GM12878 (cell line): ENCODE results near the gene PIAS1. TPM values are rescaled to one million over a fixed set of nuclear protein-coding genes. Genes with fewer than 3 reads are reported as not detected.

ENCODE experiments used
- BMI1 ChIP-seq: fragments of 450-650 bp; IDR thresholded peaks from 2 replicates; pipeline ENCODE4 v1.6.1; 2016; ENCODE audit warnings: mild to moderate bottlenecking, moderate library complexity, borderline replicate concordance
- CHD2 ChIP-seq: IDR thresholded peaks from 2 replicates; pipeline ENCODE4 v1.6.1; 2011; ENCODE audit warnings: low read depth, low read length, improper control_type of control experiment, borderline replicate concordance
- DPF2 ChIP-seq: fragments of 450-650 bp; IDR thresholded peaks from 2 replicates; pipeline ENCODE4 v1.6.1; 2017; ENCODE audit warnings: mild to moderate bottlenecking
- EGR1 ChIP-seq, 2 experiments: IDR thresholded peaks; 1 replicate in 1 of 2; 2 replicates in 1 of 2; pipeline ENCODE4 v1.6.1; 2011 to 2012; ENCODE audit warnings: low read depth in 2 of 2, low read length in 2 of 2, borderline replicate concordance in 1 of 2, mild to moderate bottlenecking in 1 of 2, moderate library complexity in 1 of 2
- EP300 ChIP-seq, 2 experiments: fragments of 150-350 bp in 1 of 2; IDR thresholded peaks; 2 replicates each; pipeline ENCODE4 v1.6.1; 2011 to 2012; ENCODE audit warnings: low read depth in 2 of 2, low read length in 2 of 2, borderline replicate concordance in 1 of 2, improper control_type of control experiment in 1 of 2, inconsistent platforms in 1 of 2; ENCODE audit not compliant: control insufficient read depth in 1 of 2
- EZH2 ChIP-seq: IDR thresholded peaks from 2 replicates; pipeline ENCODE4 v1.6.1; 2012; ENCODE audit warnings: low read depth, mild to moderate bottlenecking, control low read depth, inconsistent platforms, low read length, borderline replicate concordance; ENCODE audit not compliant: control insufficient read depth
- IRF4 ChIP-seq: IDR thresholded peaks from 2 replicates; pipeline ENCODE4 v1.6.1; 2011; ENCODE audit warnings: low read depth, low read length
- MYC ChIP-seq: IDR thresholded peaks from 2 replicates; pipeline ENCODE4 v1.6.1; 2011; ENCODE audit warnings: mild to moderate bottlenecking, low read length, moderate library complexity, inconsistent platforms; ENCODE audit not compliant: insufficient read depth, insufficient replicate concordance, insufficient read length, severe bottlenecking
- NFYA ChIP-seq: IDR thresholded peaks from 2 replicates; pipeline ENCODE4 v1.6.1; 2011; ENCODE audit warnings: low read depth, mild to moderate bottlenecking, low read length, improper control_type of control experiment, borderline replicate concordance
- NR2F1 ChIP-seq: fragments of 450-650 bp; conservative IDR thresholded peaks from 2 replicates; pipeline ENCODE4 v1.6.1; 2017; ENCODE audit warnings: mild to moderate bottlenecking
- PML ChIP-seq: IDR thresholded peaks from 2 replicates; pipeline ENCODE4 v1.6.1; 2012; ENCODE audit warnings: low read length, inconsistent platforms
- RAD21 ChIP-seq: IDR thresholded peaks from 2 replicates; pipeline ENCODE4 v1.6.1; 2011; ENCODE audit warnings: mild to moderate bottlenecking, low read depth, low read length, moderate library complexity; ENCODE audit not compliant: insufficient read depth
- RB1 ChIP-seq: fragments of 450-650 bp; formaldehyde crosslinking; IDR thresholded peaks from 2 replicates; pipeline ENCODE4 v1.6.1; 2017; ENCODE audit warnings: mild to moderate bottlenecking, borderline replicate concordance
- SMC3 ChIP-seq: IDR thresholded peaks from 2 replicates; pipeline ENCODE4 v1.6.1; 2011; ENCODE audit warnings: low read length, improper control_type of control experiment, borderline replicate concordance
- SUZ12 ChIP-seq: fragments of 200-600 bp; sonication (generic); IDR thresholded peaks from one replicate; pipeline ENCODE4 v1.6.1; 2018; ENCODE audit warnings: antibody characterized with exemption, mild to moderate bottlenecking; ENCODE audit not compliant: unreplicated experiment
- YY1 ChIP-seq: IDR thresholded peaks from 2 replicates; pipeline ENCODE4 v1.6.1; 2011; ENCODE audit warnings: low read depth, mild to moderate bottlenecking, low read length
- ZNF24 ChIP-seq: fragments of 450-650 bp; IDR thresholded peaks from 2 replicates; pipeline ENCODE4 v1.6.1; 2017; ENCODE audit warnings: antibody characterized with exemption, mild to moderate bottlenecking
- ZSCAN29 ChIP-seq: fragments of 450-650 bp; IDR thresholded peaks from 2 replicates; pipeline ENCODE4 v1.6.1; 2017; ENCODE audit warnings: mild to moderate bottlenecking, moderate library complexity
- polyA plus RNA-seq, 11 experiments: library from polyadenylated mRNA; depleted of rRNA in 4 of 11; unstranded in 6 of 11; stranded (reverse) in 5 of 11; fragments of >200 nt; fragmentation: Nextera tagmentation in 4 of 11; fragmentation: Illumina TruSeq in 1 of 11; extraction: Ambion mirVana in 4 of 11; extraction: Trizol in 1 of 11; gene quantifications; 1 replicate in 1 of 11; 2 replicates in 10 of 11; pipeline versions ENCODE4 v1.2.1 to v1.2.3, GENCODE V29; 2011 to 2016; ENCODE audit warnings: inconsistent platforms in 2 of 11, missing spikeins in 2 of 11, low read depth in 1 of 11
- total RNA-seq, 4 experiments: library from RNA; depleted of rRNA in 3 of 4; stranded (reverse); fragments of >200 nt in 3 of 4; fragmentation: Illumina TruSeq in 1 of 4; extraction: Trizol in 1 of 4; gene quantifications; 2 replicates each; pipeline versions ENCODE4 v1.2.1 to v1.2.3, GENCODE V29; 2013 to 2021

Gene PIAS1
- total and polyA plus RNA-seq, 10 of the 15 experiments (the other 5 are each of a cell fraction or from before 2014, with no cell fraction given): 20.2 to 96.3 (median 37.0) TPM

- TF ChIP-seq RAD21 (peak; percentile 77), CHD2 (peak; percentile 41; the same call in 1 of the 2 replicates), ZNF24 (no peak), ZSCAN29 (no peak), DPF2 (no peak), SUZ12 (no peak), EZH2 (no peak), PML (no peak), BMI1 (no peak), EGR1 (IDR thresholded peaks at IDR 0.05; ENCODE audit: borderline replicate concordance in 1 of 2, low read depth in 2 of 2, low read length in 2 of 2) (peak in 1 of 2 experiments; percentile 81; a peak in 2 of 3 replicates), NFYA (no peak), EP300 (IDR thresholded peaks at IDR 0.05; ENCODE audit: borderline replicate concordance in 1 of 2, control insufficient read depth in 1 of 2, low read depth in 2 of 2, low read length in 2 of 2) (no peak), RB1 (no peak), SMC3 (peak; percentile 46), IRF4 (no peak), MYC (no peak), YY1 (peak; percentile 50; the same call in 1 of the 2 replicates), NR2F1 (no peak)
These were observed 156.9 kb downstream of the PIAS1 start (continued) for GRCh38 chr15:68210821-68211655.
